Activated naive CD4-positive, alpha-beta T cell treated with anti-CD3 and anti-CD28 coated beads, Interleukin-2, amount 10 ng/mL, durations not matched to agents 7 days and 5 days (primary cell): ENCODE results near the gene SHROOM3.

Experiments
- CTCF ChIA-PET: fragments of 350-600 bp; sonication (Branson Sonifier 250); formaldehyde crosslinking; loops from one replicate; lab custom pipeline; 2021; ENCODE audit warnings: antibody characterized with exemption; lab: Charles Lee
- DNase-seq: peaks from one replicate; pipeline ENCODE4 v3.0.0-alpha.2; 2020
- H3K27ac Mint-ChIP-seq: one replicate; pipeline ENCODE4 v1.8.0; 2021; ENCODE audit warnings: mild to moderate bottlenecking, moderate library complexity, mixed read lengths
- H3K27me3 Mint-ChIP-seq: one replicate; pipeline ENCODE4 v1.8.0; 2021; ENCODE audit warnings: mild to moderate bottlenecking, mixed read lengths
- H3K36me3 Mint-ChIP-seq: one replicate; pipeline ENCODE4 v1.8.0; 2021; ENCODE audit warnings: mixed read lengths
- H3K4me1 Mint-ChIP-seq: one replicate; pipeline ENCODE4 v1.8.0; 2021; ENCODE audit warnings: mixed read lengths
- H3K4me3 Mint-ChIP-seq: one replicate; pipeline ENCODE4 v1.8.0; 2021; ENCODE audit warnings: mild to moderate bottlenecking, moderate library complexity, mixed read lengths
- H3K9me3 Mint-ChIP-seq: one replicate; pipeline ENCODE4 v1.8.0; 2021; ENCODE audit warnings: mixed read lengths

The SHROOM3 gene

GRCh38 chr4:76588274-76588673, 153.2 kb downstream of the SHROOM3 start:
- peaks cover 5% of the 10 kb centered on the region for H3K4me1 Mint-ChIP-seq
- H3K4me3 Mint-ChIP-seq: no peak overlapping the region
- no peaks in the 10 kb centered on the region for H3K9me3 Mint-ChIP-seq
- peaks cover 50% of the 10 kb centered on the region for H3K27me3 Mint-ChIP-seq
- H3K27ac Mint-ChIP-seq: no peak overlapping the region
- CTCF ChIA-PET: no interaction called here
- DNase-seq: no peak
- H3K36me3 Mint-ChIP-seq: no peaks in the 10 kb centered on the region

GRCh38 chr4:76589402-76589801, 154.4 kb downstream of the SHROOM3 start:
- Mint-ChIP-seq H3K27ac (no peak overlapping the region), H3K36me3 (no peaks in the 10 kb centered on the region), H3K27me3 (peaks cover 44% of the 10 kb centered on the region), H3K4me1 (peaks cover 5% of the 10 kb centered on the region), H3K9me3 (no peaks in the 10 kb centered on the region), H3K4me3 (no peak overlapping the region)
- CTCF ChIA-PET: no interaction called here
- no peak for DNase-seq

- Mint-ChIP-seq H3K36me3 (no peaks in the 10 kb centered on the region), H3K4me1 (peaks cover 5% of the 10 kb centered on the region), H3K9me3 (no peaks in the 10 kb centered on the region), H3K27ac (no peak overlapping the region), H3K27me3 (peaks cover 37% of the 10 kb centered on the region), H3K4me3 (no peak overlapping the region)
- CTCF ChIA-PET: no interaction called here
- no peak for DNase-seq
Observed at GRCh38 chr4:76589872-76590797, 155.1 kb downstream of the SHROOM3 start.

GRCh38 chr4:76590798-76591281, 155.8 kb downstream of the SHROOM3 start:
- peaks cover 30% of the 10 kb centered on the region for H3K27me3 Mint-ChIP-seq
- no peak overlapping the region for H3K4me3 Mint-ChIP-seq
- CTCF ChIA-PET: no interaction called here
- DNase-seq: no peak
- peaks cover 4% of the 10 kb centered on the region for H3K4me1 Mint-ChIP-seq
- H3K27ac Mint-ChIP-seq: no peak overlapping the region
- no peaks in the 10 kb centered on the region for H3K9me3 Mint-ChIP-seq
- H3K36me3 Mint-ChIP-seq: no peaks in the 10 kb centered on the region

GRCh38 chr4:76591992-76592391, 157.0 kb downstream of the SHROOM3 start:
- CTCF ChIA-PET: no interaction called here

GRCh38 chr4:76592460-76592859, 157.4 kb downstream of the SHROOM3 start:
- Mint-ChIP-seq H3K27me3 (peaks cover 31% of the 10 kb centered on the region), H3K4me3 (no peak overlapping the region), H3K36me3 (no peaks in the 10 kb centered on the region), H3K4me1 (no peaks in the 10 kb centered on the region), H3K27ac (no peak overlapping the region), H3K9me3 (no peaks in the 10 kb centered on the region)
- DNase-seq: no peak
- CTCF ChIA-PET: no interaction called here

More at GRCh38 chr4:76591992-76592391, 157.0 kb downstream of the SHROOM3 start:
- H3K4me1 Mint-ChIP-seq: no peaks in the 10 kb centered on the region
- DNase-seq: no peak
- no peaks in the 10 kb centered on the region for H3K9me3 Mint-ChIP-seq
- no peak overlapping the region for H3K27ac Mint-ChIP-seq
- peaks cover 31% of the 10 kb centered on the region for H3K27me3 Mint-ChIP-seq
- no peaks in the 10 kb centered on the region for H3K36me3 Mint-ChIP-seq
- no peak overlapping the region for H3K4me3 Mint-ChIP-seq

- Mint-ChIP-seq H3K27ac (no peak overlapping the region), H3K27me3 (peaks cover 29% of the 10 kb centered on the region), H3K4me3 (no peak overlapping the region), H3K9me3 (no peaks in the 10 kb centered on the region), H3K4me1 (no peaks in the 10 kb centered on the region), H3K36me3 (no peaks in the 10 kb centered on the region)
- CTCF ChIA-PET: no interaction called here
- no peak for DNase-seq
Observed at GRCh38 chr4:76594173-76594572, 159.1 kb downstream of the SHROOM3 start.

GRCh38 chr4:76595435-76595834, 160.4 kb downstream of the SHROOM3 start:
- CTCF ChIA-PET: no interaction called here
- no peak for DNase-seq
- no peaks in the 10 kb centered on the region for H3K4me1 Mint-ChIP-seq
- H3K4me3 Mint-ChIP-seq: no peak overlapping the region
- H3K27me3 Mint-ChIP-seq: peaks cover 18% of the 10 kb centered on the region
- H3K27ac Mint-ChIP-seq: no peak overlapping the region
- no peaks in the 10 kb centered on the region for H3K36me3 Mint-ChIP-seq
- H3K9me3 Mint-ChIP-seq: no peaks in the 10 kb centered on the region

- Mint-ChIP-seq H3K4me1 (no peaks in the 10 kb centered on the region), H3K4me3 (no peak overlapping the region), H3K27ac (no peak overlapping the region), H3K36me3 (no peaks in the 10 kb centered on the region), H3K27me3 (peaks cover 16% of the 10 kb centered on the region), H3K9me3 (no peaks in the 10 kb centered on the region)
- DNase-seq: no peak
- CTCF ChIA-PET: no interaction called here
Observed at GRCh38 chr4:76596713-76597112, 161.7 kb downstream of the SHROOM3 start.

- no peak for DNase-seq
- peaks cover 12% of the 10 kb centered on the region for H3K27me3 Mint-ChIP-seq
- no peaks in the 10 kb centered on the region for H3K4me1 Mint-ChIP-seq
- H3K36me3 Mint-ChIP-seq: no peaks in the 10 kb centered on the region
- H3K27ac Mint-ChIP-seq: no peak overlapping the region
- no peak overlapping the region for H3K4me3 Mint-ChIP-seq
- H3K9me3 Mint-ChIP-seq: no peaks in the 10 kb centered on the region
- CTCF ChIA-PET: no interaction called here
Observed at GRCh38 chr4:76597423-76597979, 162.5 kb downstream of the SHROOM3 start.

GRCh38 chr4:76600447-76600846, 165.4 kb downstream of the SHROOM3 start:
- DNase-seq: no peak
- Mint-ChIP-seq H3K27me3 (peaks cover 12% of the 10 kb centered on the region), H3K4me3 (no peak overlapping the region), H3K4me1 (no peaks in the 10 kb centered on the region), H3K36me3 (no peaks in the 10 kb centered on the region), H3K27ac (no peak overlapping the region), H3K9me3 (no peaks in the 10 kb centered on the region)
- CTCF ChIA-PET: no interaction called here

GRCh38 chr4:76601791-76602190, 166.8 kb downstream of the SHROOM3 start:
- no peak overlapping the region for H3K27ac Mint-ChIP-seq
- CTCF ChIA-PET: no interaction called here
- DNase-seq: no peak

GRCh38 chr4:76605099-76605563, 170.1 kb downstream of the SHROOM3 start:
- Mint-ChIP-seq H3K27me3 (no peaks in the 10 kb centered on the region), H3K4me3 (no peak overlapping the region), H3K9me3 (no peaks in the 10 kb centered on the region), H3K4me1 (no peaks in the 10 kb centered on the region), H3K36me3 (no peaks in the 10 kb centered on the region), H3K27ac (no peak overlapping the region)
- CTCF ChIA-PET: no interaction called here
- no peak for DNase-seq

More at GRCh38 chr4:76601791-76602190, 166.8 kb downstream of the SHROOM3 start:
- H3K9me3 Mint-ChIP-seq: no peaks in the 10 kb centered on the region
- H3K4me3 Mint-ChIP-seq: no peak overlapping the region
- H3K36me3 Mint-ChIP-seq: no peaks in the 10 kb centered on the region
- H3K27me3 Mint-ChIP-seq: peaks cover 5% of the 10 kb centered on the region
- H3K4me1 Mint-ChIP-seq: no peaks in the 10 kb centered on the region

GRCh38 chr4:76606645-76607265, 171.7 kb downstream of the SHROOM3 start:
- no peak for DNase-seq
- no peaks in the 10 kb centered on the region for H3K4me1 Mint-ChIP-seq
- CTCF ChIA-PET: no interaction called here
- H3K9me3 Mint-ChIP-seq: no peaks in the 10 kb centered on the region
- H3K4me3 Mint-ChIP-seq: no peak overlapping the region
- peaks cover 5% of the 10 kb centered on the region for H3K27me3 Mint-ChIP-seq
- H3K27ac Mint-ChIP-seq: no peak overlapping the region
- no peaks in the 10 kb centered on the region for H3K36me3 Mint-ChIP-seq
